GM18951 (cell line): Measurements from ENCODE around the gene CEMIP2.
"Not testable (repeated sequence)": the region's sequence is repeated elsewhere in the genome, so short reads cannot be mapped to it uniquely, and the experiment has no call there.

Source experiments
- POLR2A ChIP-seq: IDR thresholded peaks from 4 replicates; pipeline ENCODE4 v1.6.1; 2011; ENCODE audit warnings: mild to moderate bottlenecking; ENCODE audit not compliant: insufficient read length, insufficient read depth; ENCODE audit errors: extremely low read depth
- in situ Hi-C: fragments of 300-500 bp; cut with MboI; formaldehyde crosslinking; loops from one replicate; pipeline ENCODE4 v1.12.0; 2022; ENCODE audit warnings: low sequenced_read_pairs, mixed read lengths, inconsistent platforms; ENCODE audit not compliant: unreplicated experiment

The CEMIP2 gene

GRCh38 chr9:71710201-71710600, 58.1 kb downstream of the CEMIP2 start:
- in situ Hi-C loops: no loop called here
- no peak for TF ChIP-seq POLR2A

GRCh38 chr9:71709384-71709783, 58.9 kb downstream of the CEMIP2 start:
- no peak for TF ChIP-seq POLR2A
- in situ Hi-C loops: no loop called here

- no peak for TF ChIP-seq POLR2A
- in situ Hi-C loops: no loop called here
These were observed 62.1 kb downstream of the CEMIP2 start for GRCh38 chr9:71706176-71706575.

GRCh38 chr9:71704796-71705195, 63.5 kb downstream of the CEMIP2 start:
- no peak for TF ChIP-seq POLR2A
- in situ Hi-C loops: no loop called here

DNA sequence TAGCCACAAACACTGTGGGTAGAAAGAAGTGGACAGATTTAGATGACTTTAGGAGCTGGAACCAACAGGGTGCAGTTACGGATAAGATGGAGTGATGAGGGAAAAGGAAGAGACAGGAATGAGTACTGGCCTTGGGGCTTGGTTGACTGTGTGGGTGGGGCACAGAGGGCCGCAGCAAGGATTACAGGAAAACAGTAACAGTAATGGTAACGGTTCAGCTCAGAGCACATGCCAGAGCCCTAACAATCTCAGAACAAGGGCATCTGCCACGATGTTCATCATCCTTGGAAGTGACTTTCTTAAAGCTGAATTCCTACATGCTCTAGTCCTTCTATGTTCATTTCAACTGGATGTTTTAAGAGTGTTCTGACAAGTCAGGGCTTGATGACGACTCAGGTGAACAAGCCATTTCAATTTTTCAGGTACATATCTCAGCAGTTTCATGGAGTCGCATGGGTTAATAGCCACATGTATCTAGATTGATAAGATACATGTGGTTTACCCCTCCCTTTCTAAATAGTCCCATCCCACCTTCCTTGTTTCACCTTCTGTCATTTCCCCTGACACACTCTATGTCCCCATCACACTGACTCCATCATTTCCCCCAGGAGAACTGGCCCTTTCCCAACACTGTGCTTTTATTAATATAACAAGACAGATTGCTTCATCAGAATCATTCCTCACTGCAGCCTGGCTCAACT, 65.0 kb downstream of the CEMIP2 start:
- in situ Hi-C loops: no loop called here
- no peak for TF ChIP-seq POLR2A

- in situ Hi-C loops: no loop called here
- TF ChIP-seq POLR2A: no peak
These were observed 70.4 kb downstream of the CEMIP2 start for GRCh38 chr9:71697882-71698281.

DNA sequence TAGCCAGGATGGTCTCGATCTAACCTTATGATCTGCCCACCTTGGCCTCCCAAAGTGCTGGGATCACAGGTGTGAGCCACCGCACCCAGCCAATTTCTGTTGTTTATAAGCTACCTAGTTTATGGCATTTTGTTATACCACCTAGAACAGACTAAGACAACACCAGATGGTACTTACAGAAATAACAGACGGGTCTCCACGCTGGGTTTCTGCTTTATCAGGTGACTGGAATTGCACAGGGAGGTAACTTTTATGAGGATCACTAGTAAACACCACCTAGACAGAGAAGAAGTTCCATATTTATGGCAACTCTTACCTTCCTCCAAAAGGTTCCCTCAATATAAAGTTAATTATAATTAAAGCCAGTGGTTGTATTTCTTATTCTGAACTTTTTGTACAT, 74.0 kb downstream of the CEMIP2 start:
- in situ Hi-C loops: no loop called here
- TF ChIP-seq POLR2A: no peak

DNA sequence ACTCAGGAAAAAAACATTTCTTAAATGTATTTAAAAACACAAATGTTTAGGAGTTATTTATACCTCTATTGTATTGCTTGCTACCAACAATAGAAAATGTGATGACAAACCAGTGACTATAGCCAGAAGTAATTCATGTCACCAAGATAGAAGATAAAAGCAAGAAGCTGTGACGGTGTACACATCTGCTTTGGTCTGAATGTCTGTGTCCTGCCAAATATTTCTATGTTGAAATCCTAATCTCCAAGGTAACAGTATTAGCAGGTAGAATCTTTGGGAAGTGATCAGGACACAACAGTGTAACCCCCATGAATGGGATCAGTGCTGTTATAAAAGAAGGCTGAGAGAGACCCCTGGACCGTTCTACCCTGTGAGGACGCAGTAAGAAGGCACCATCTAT, 74.7 kb downstream of the CEMIP2 start:
- no peak for TF ChIP-seq POLR2A
- in situ Hi-C loops: no loop called here

DNA sequence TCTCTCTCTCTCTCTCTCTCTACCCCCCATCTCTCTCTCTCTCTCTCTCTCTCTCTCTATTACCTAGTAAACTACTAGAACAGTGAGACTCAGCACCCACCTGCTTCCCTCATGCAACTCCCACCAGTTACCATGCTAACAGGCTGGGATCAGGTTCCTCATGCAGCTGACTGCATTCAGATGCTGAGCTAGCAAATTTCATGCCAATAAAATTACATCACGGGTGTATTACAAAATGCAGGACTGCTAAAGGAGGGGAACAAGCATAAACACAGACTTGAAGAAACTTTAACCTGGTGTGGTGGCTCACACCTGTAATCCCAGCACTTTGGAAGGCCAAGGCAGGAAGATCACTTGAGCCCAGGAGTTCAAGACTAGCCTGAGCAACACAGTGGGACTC, 76.0 kb downstream of the CEMIP2 start:
- no peak for TF ChIP-seq POLR2A
- in situ Hi-C loops: no loop called here

GRCh38 chr9:71691576-71691975, 76.7 kb downstream of the CEMIP2 start:
- in situ Hi-C loops: not testable (repeated sequence)

- in situ Hi-C loops: no loop called here
- no peak for TF ChIP-seq POLR2A
These were observed 77.5 kb downstream of the CEMIP2 start for GRCh38 chr9:71690689-71691435.

GRCh38 chr9:71690063-71690688, 78.1 kb downstream of the CEMIP2 start:
- TF ChIP-seq POLR2A: no peak
- in situ Hi-C loops: no loop called here

- in situ Hi-C loops: no loop called here
- no peak for TF ChIP-seq POLR2A
These were observed 80.6 kb downstream of the CEMIP2 start for GRCh38 chr9:71687676-71688075.

DNA sequence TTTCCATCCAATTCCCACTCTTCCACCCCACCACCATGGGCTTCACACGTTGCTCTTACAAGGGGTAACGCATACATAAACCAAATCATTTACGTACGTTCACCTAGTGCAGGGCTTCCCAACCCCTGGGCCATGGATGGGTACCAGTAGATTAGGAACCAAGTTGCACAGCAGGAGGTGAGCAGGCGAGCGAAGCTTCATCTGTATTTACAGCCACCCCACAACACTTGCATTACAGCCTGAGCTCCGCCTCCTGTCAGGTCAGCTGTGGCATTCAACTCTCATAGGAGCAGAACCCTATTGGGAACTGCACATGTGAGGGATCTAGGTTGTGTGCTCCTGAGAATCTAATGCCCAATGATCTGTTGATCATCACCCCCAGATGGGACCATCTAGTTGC, 82.3 kb downstream of the CEMIP2 start:
- no peak for TF ChIP-seq POLR2A
- in situ Hi-C loops: no loop called here
